Measurements from ENCODE around the gene USP17L5.
"Not testable (repeated sequence)": the region's sequence is repeated elsewhere in the genome, so short reads cannot be mapped to it uniquely, and the experiment has no call there.

GRCh38 chr4:9379881-9380280, 40.7 kb downstream of the USP17L5 start:
- TF ChIP-seq, protein P1, sequence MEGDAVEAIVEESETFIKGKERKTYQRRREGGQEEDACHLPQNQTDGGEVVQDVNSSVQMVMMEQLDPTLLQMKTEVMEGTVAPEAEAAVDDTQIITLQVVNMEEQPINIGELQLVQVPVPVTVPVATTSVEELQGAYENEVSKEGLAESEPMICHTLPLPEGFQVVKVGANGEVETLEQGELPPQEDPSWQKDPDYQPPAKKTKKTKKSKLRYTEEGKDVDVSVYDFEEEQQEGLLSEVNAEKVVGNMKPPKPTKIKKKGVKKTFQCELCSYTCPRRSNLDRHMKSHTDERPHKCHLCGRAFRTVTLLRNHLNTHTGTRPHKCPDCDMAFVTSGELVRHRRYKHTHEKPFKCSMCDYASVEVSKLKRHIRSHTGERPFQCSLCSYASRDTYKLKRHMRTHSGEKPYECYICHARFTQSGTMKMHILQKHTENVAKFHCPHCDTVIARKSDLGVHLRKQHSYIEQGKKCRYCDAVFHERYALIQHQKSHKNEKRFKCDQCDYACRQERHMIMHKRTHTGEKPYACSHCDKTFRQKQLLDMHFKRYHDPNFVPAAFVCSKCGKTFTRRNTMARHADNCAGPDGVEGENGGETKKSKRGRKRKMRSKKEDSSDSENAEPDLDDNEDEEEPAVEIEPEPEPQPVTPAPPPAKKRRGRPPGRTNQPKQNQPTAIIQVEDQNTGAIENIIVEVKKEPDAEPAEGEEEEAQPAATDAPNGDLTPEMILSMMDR (conservative IDR thresholded peaks at IDR 0.05) = not testable (repeated sequence)
- not testable (repeated sequence) for TF ChIP-seq ZFX (IDR thresholded peaks at IDR 0.05)

All from C4-2B (cell line).